Left hindlimb (tissue), 1 donor: ENCODE results near the gene SLC9A1.

ENCODE experiments used
- DNase-seq: peaks from one replicate; pipeline ENCODE4 v3.0.0-alpha.2; 2018

Gene SLC9A1

DNA sequence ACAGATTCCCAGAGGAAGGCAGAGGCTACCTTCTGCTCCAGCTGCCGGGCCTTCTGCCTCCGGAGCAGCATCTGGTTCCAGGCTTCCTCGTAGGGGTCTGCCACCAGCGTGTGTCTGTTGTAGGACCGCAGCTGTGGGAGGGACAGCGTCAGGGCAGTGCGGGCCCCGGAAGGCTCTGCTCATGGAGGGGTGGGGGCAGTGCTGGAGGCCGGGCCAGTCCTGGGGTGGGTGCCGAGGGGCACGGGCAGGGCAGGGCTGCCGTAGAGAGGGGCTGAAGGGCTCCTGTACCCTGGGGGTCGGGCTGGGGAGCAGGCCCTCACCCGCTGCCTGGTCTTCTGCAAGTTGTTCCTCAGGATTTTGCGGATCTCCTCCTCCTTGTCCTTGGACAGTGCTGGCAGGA, 53.2 kb downstream of the SLC9A1 start:
- DNase-seq: no peak

DNA sequence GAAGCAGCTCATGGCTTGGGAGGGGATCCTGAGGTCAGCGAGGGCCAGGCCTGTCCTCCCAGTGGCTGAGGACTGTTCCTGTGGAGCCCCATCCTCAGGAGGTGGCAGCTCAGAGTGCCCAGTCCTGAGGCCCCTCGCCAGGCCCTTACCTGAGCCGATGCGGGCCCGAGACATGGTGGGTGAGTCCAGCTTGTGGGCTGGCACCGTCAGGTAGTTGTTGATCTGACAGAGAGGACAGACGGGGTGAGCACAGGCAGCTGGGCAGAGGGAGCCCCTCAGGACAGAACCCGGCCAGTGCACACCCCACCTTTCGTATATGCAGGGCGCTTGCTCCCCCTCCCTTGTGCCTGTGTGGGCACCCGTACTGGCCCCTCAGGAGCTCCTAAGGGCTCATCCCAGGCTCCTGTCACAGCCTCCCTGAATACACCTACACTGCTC, 53.9 kb downstream of the SLC9A1 start:
- DNase-seq: no peak

- DNase-seq: no peak
Measured at GRCh38 chr1:27100335-27101053, 54.4 kb downstream of the SLC9A1 start.

- peak; percentile 64 for DNase-seq
Measured at GRCh38 chr1:27099587-27100334, 55.2 kb downstream of the SLC9A1 start.

- peak; percentile 76 for DNase-seq
Measured at GRCh38 chr1:27099135-27099586, 55.8 kb downstream of the SLC9A1 start.

- DNase-seq: no peak
Measured at GRCh38 chr1:27098431-27099134, 56.3 kb downstream of the SLC9A1 start.

- DNase-seq: peak; percentile 84
Measured at GRCh38 chr1:27097484-27097917, 57.4 kb downstream of the SLC9A1 start.

DNA sequence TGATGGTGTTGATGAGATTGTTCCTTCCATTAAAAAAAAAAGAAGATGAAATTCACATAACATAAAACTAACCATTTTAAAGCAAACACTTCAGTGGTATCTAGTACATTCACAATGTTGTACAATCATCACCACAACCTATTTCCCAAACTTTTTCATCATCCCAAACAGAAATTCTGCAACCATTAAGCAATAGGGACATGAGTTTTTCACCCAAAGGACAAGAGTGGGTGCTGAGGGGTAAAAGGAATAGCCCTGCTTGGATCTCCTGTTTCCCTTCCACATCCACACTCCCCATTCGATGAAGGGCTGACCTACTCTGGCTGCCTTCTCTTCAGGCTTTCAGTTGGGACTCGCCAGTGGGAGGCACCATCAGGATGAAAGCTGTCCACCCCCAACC, 59.3 kb downstream of the SLC9A1 start:
- no peak for DNase-seq

- DNase-seq: no peak
Measured at GRCh38 chr1:27092888-27093287, 62.0 kb downstream of the SLC9A1 start.

DNA sequence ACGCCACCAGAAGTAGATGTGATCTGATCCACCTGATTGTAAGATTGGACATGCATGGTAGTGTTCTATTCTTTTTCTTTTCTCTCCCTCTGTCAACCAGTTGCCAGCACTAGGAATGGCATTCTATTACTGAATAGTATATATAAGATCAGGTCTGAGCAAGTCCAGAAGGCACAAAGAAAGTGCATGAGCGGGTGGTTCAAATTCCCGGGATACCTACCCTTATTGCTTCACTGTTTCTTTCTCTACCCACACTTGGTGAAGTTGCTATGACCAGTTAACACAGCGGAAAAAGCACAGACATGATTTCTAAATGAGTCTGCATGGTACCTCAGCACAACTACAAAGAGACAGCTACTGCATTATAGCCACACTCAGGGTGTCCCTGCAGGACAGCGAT, 64.0 kb downstream of the SLC9A1 start:
- DNase-seq: no peak

- no peak for DNase-seq
Measured at GRCh38 chr1:27087371-27088220, 67.3 kb downstream of the SLC9A1 start.

GRCh38 chr1:27086628-27087027, 68.3 kb downstream of the SLC9A1 start:
- no peak for DNase-seq

GRCh38 chr1:27086026-27086425, 68.9 kb downstream of the SLC9A1 start:
- DNase-seq: no peak

GRCh38 chr1:27084107-27084506, 70.8 kb downstream of the SLC9A1 start:
- no peak for DNase-seq

GRCh38 chr1:27077968-27078367, 77.0 kb downstream of the SLC9A1 start:
- DNase-seq: no peak

DNA sequence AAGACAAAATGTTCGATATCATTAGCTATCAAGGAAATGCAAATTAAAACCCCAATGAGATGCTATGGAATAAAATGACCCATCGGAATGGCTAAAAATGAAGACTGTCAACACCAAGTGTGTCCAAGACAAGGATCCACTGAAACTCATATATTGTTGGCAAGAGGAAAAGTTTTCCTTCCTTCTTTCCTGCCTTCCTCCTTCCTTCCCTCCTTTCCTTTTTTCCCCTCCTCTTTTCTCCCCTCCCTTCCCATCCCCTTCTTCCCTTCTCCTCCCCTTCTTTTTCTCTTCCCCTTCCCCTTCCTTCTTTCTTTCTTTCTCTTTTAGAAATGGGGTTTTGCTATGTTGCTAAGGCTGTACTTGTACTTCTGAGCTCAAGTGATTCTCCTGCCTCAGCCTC, 78.1 kb downstream of the SLC9A1 start:
- no peak for DNase-seq

DNA sequence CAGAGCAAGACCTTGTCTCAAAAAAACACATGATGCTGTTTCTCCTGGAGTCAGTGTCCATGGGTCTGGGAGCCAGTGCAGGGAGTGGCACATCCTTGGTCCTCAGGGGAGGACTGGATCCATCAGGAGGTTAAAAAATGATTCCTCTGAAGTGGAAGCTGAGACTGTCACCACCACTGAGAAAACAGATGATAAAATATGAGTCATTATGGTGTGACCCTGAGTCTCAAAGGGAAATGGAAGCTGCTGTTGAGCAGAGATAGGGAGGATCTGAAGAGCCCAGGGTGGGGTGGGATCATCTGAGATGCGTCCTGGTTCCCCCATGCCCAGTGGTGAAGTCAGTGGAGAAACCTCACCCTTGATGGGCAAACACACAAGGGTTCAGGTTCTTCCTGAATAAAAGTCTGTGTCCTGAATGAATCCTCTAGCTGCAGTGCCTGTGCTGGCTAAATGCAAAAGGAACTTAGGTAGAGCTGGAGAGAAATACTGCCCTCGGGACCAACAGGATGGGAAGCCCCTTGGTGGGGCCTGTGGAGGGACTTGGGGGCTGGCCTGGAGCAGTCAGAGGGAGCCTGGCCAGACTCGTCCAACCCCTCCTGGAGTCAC, 80.6 kb downstream of the SLC9A1 start:
- DNase-seq: no peak

GRCh38 chr1:27071049-27071416, 83.9 kb downstream of the SLC9A1 start:
- peak; percentile 53 for DNase-seq

GRCh38 chr1:27070390-27071048, 84.4 kb downstream of the SLC9A1 start:
- no peak for DNase-seq

DNA sequence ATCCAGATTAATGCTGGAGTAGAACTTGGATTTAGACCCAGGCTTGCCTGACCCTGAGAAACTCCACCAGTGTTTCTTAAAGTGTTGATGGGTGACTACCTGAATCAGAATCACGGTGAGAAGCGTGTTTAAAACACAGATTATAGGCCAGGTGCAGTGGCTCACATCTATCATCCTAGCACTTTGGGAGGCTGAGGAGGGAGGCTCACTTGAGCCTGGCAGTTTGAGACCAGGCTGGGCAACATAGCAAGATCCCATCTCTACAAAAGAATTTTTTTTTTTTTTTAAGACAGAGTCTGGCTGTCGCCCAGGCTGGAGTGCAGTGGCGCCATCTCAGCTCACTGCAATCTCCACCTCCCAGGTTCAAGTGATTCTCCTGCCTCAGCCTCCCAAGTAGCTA, 86.0 kb downstream of the SLC9A1 start:
- DNase-seq: no peak

DNA sequence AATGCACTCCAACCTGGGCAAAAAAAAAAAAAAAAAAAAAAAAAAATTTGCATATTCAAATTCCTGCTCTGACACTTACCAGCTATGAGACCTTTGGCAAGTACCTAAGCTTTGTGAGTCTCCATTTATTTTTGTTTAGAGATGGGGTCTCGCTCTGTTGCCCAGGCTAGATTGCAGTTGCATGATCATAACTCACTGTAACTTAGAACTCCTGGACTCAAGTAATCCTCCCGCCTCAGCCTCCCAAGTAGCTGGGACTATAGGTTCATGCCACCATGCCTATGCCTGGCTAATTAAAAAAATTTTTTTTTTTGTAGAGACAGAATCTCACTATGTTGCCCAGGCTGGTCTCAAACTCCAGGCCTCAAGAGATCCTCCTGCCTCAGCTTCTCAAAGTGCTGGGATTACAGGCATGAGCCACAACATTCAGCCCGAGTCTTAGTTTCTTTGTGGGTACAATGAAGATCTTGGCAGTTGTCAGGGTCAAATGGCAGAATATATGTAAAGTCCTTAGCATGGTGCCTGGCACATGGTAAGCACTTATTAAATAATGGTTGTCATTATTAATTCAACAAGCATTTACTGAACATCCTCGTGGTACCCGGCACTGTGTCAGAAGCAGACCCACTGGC, 88.8 kb downstream of the SLC9A1 start:
- no peak for DNase-seq
